OCI-LY1 (cell line): ENCODE results near the gene TTC8.
A peak's percentile ranks its signal among the peaks of the same experiment; 100 is the strongest.

Experiments
- H2AFZ ChIP-seq: fragments of 200-600 bp; sonication (generic), shearing (Covaris generic); 2 replicates; pipeline ENCODE4 v1.6.0; 2014; ENCODE audit warnings: antibody characterized with exemption, mild to moderate bottlenecking, low read length
- H3F3A ChIP-seq: fragments of 200-600 bp; sonication (generic), shearing (Covaris generic); 2 replicates; pipeline ENCODE4 v1.6.0; 2014; ENCODE audit warnings: mild to moderate bottlenecking, antibody characterized with exemption, low read length, moderate library complexity; ENCODE audit not compliant: insufficient read depth
- H3K27ac ChIP-seq: fragments of 200-600 bp; sonication (generic); 2 replicates; pipeline ENCODE4 v1.5.1; 2014; ENCODE audit warnings: low read length, mixed run types, mild to moderate bottlenecking, low read depth; ENCODE audit not compliant: poor library complexity, severe bottlenecking
- H3K27me3 ChIP-seq: fragments of 200-600 bp; sonication (generic); 2 replicates; pipeline ENCODE4 v1.6.0; 2014; ENCODE audit warnings: antibody characterized with exemption, mild to moderate bottlenecking, low read length, moderate library complexity; ENCODE audit not compliant: insufficient read depth
- H3K36me3 ChIP-seq: fragments of 200-600 bp; sonication (generic); 2 replicates; pipeline ENCODE4 v1.6.1; 2014; ENCODE audit warnings: mild to moderate bottlenecking, antibody characterized with exemption, low read length, moderate library complexity, mixed read lengths; ENCODE audit not compliant: insufficient read depth
- H3K4me1 ChIP-seq: fragments of 200-600 bp; sonication (generic); 2 replicates; pipeline ENCODE4 v1.5.1; 2014; ENCODE audit warnings: mild to moderate bottlenecking, low read length, moderate library complexity; ENCODE audit not compliant: insufficient read depth, severe bottlenecking
- H3K4me2 ChIP-seq: fragments of 200-600 bp; sonication (generic), shearing (Covaris generic); 2 replicates; pipeline ENCODE4 v1.6.1; 2014; ENCODE audit warnings: low read length
- H3K4me3 ChIP-seq: fragments of 200-600 bp; sonication (generic); 2 replicates; pipeline ENCODE4 v1.5.1; 2014; ENCODE audit warnings: low read length, low read depth, mild to moderate bottlenecking, mixed read lengths; ENCODE audit not compliant: poor library complexity, severe bottlenecking
- H3K79me2 ChIP-seq: fragments of 200-600 bp; shearing (Covaris generic); 2 replicates; pipeline ENCODE4 v1.6.1; 2016; ENCODE audit warnings: mixed run types, low read length, mixed read lengths; ENCODE audit not compliant: insufficient read depth
- H3K9ac ChIP-seq: fragments of 200-600 bp; sonication (generic), shearing (Covaris generic); 2 replicates; pipeline ENCODE4 v1.6.1; 2014; ENCODE audit warnings: mild to moderate bottlenecking, low read length, mixed read lengths
- H3K9me2 ChIP-seq: fragments of 200-600 bp; sonication (generic), shearing (Covaris generic); 2 replicates; pipeline ENCODE4 v1.6.1; 2014; ENCODE audit warnings: low read depth, mild to moderate bottlenecking, low read length, mixed read lengths
- H3K9me3 ChIP-seq: fragments of 200-600 bp; shearing (Covaris generic); 2 replicates; pipeline ENCODE4 v1.6.1; 2014; ENCODE audit warnings: low read length, mixed read lengths
- H4K20me1 ChIP-seq: fragments of 200-600 bp; sonication (generic), shearing (Covaris generic); 2 replicates; pipeline ENCODE4 v1.6.0; 2016; ENCODE audit warnings: mild to moderate bottlenecking, low read length; ENCODE audit not compliant: insufficient read depth
- EZH2 ChIP-seq: fragments of 200-600 bp; sonication (generic), shearing (Covaris generic); IDR thresholded peaks from 2 replicates; pipeline ENCODE4 v1.8.0; 2017; ENCODE audit warnings: borderline replicate concordance, mixed run types, mild to moderate bottlenecking, antibody characterized with exemption, low read length, moderate library complexity, mixed read lengths
- TF ChIP-seq, protein P1 (sequence below): fragments of 200-600 bp; sonication (generic), shearing (Covaris generic); IDR thresholded peaks from 2 replicates; pipeline ENCODE4 v1.5.1; 2017; ENCODE audit warnings: mild to moderate bottlenecking, antibody characterized with exemption, low read length, moderate library complexity, mixed read lengths

Gene TTC8

DNA sequence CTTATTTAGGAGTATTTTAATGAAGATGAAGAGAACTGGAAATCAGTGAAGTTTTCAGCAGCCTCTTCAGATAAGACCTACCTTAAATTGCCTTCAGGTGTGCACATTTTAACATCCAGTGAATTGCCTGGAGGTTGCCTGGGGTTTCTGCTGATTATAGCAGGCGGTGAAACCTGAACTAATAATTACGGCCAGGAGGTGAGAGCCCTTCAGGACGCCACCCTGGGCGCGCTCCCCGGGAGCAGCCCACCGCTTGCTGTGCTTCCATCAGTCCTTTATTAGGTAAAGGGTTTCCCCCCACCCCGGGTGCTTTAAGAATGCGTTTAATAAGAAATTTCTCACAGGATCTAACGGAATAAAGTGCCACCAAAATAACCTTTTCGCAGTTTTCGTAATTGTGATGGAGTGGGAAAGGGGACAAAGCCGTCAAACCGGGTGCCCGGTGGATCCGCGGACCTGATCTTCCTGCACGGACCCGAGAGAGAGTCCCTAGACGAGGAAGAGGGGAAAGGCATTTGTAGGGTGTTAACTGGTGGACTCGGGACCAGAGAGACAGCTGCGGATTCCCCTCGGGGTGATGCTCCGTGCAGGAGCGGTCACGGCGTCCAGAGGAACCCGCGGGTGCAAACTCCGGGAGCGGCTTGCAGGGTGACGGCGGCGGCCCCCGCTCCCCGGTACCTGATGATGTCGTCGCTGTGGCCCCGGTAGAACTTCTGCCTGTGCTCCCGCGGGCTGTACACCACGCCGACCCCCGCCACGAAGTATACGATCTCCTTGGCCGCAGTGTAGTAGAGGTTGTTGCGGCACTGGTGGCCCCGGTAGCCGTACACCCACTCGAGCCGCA, 32.6 kb upstream of the TTC8 start:
- no peaks in the 10 kb centered on the region for H3F3A ChIP-seq
- no peaks in the 10 kb centered on the region for H3K27me3 ChIP-seq
- no peak overlapping the region for H3K27ac ChIP-seq

DNA sequence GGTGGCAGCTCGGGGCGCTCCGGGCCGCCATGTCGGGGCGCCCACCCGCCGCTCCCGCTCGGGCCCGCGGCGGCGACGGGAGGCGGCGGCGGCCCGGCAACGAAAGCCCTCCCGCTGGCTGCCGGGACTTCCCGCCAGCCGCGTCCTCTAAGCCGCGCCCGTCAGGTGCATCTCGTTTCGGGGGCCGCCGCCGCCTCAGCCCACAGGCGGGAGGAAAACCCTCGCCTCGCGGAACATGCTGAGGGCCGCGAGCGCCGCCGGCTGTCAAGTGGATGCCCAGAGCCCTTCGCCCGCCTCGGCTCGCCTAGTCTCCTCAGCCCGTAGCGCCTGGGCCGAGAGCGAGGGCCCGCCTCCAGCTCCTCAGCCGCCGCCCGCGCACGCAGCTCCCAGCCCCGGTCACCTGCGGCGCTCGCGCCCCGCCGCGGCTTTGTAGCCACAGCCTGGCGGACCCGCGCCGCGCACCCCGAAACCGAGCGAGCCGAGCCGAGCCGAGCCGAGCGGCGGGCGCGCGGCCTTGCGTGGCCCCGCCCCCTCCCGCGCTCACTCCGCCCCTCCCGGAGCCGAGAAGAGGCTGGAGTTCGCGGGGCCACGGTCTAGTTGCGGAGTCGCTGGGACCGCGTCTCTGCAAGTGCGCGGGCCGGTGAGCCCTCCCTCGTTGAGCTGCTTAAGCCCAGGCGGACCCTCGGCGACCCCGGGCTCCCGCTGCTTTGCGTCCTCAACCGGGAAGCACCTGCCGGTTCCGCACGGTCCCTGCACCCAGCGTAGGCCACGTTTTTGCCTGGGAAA, 31.8 kb upstream of the TTC8 start, which contains the start of gene EML5:
Gene EML5 (minus strand): TSS at position 481 of the 786 bp plus-strand sequence. CDS start 450 bp downstream, at position 31.
- no peaks in the 10 kb centered on the region for H3K27me3 ChIP-seq
- TF ChIP-seq, protein P1, sequence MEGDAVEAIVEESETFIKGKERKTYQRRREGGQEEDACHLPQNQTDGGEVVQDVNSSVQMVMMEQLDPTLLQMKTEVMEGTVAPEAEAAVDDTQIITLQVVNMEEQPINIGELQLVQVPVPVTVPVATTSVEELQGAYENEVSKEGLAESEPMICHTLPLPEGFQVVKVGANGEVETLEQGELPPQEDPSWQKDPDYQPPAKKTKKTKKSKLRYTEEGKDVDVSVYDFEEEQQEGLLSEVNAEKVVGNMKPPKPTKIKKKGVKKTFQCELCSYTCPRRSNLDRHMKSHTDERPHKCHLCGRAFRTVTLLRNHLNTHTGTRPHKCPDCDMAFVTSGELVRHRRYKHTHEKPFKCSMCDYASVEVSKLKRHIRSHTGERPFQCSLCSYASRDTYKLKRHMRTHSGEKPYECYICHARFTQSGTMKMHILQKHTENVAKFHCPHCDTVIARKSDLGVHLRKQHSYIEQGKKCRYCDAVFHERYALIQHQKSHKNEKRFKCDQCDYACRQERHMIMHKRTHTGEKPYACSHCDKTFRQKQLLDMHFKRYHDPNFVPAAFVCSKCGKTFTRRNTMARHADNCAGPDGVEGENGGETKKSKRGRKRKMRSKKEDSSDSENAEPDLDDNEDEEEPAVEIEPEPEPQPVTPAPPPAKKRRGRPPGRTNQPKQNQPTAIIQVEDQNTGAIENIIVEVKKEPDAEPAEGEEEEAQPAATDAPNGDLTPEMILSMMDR, result peak; percentile 25; the same call in 1 of the 2 replicates
- TF ChIP-seq EZH2, result no peak

More for the DNA sequence above, 32.6 kb upstream of the TTC8 start:
- Histone ChIP-seq H3K4me3 (peak overlapping the region; percentile 66), H3K36me3 (no peaks in the 10 kb centered on the region), H3K4me1 (peaks cover 15% of the 10 kb centered on the region), H3K79me2 (no peaks in the 10 kb centered on the region), H3K9me3 (no peaks in the 10 kb centered on the region), H4K20me1 (no peaks in the 10 kb centered on the region), H3K9ac (peak overlapping the region; percentile 59), H3K9me2 (no peaks in the 10 kb centered on the region), H2AFZ (no peak overlapping the region), H3K4me2 (peak overlapping the region; percentile 69)
- TF ChIP-seq EZH2, result no peak
- TF ChIP-seq, protein P1, result no peak

DNA sequence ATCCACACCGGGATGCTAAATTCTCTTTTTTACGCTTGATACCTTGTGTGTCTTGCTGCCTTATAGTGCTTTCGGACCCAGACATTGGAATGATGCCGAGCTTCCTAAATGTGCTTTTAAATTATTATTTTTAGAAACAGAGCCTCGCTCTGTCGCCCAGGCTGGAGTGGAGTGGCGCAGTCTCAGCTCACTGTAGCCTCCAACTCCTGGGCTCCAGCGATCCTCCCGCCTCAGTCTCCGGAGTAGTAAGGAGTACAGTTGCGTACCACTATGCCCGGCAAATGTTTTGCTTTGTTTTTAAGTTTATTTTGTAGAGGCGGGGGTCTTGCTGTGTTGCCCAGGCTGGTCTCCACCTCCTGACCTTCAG, 31.2 kb upstream of the TTC8 start:
- Histone ChIP-seq H3K27me3 (no peaks in the 10 kb centered on the region), H3K36me3 (no peaks in the 10 kb centered on the region), H3K27ac (no peak overlapping the region), H4K20me1 (no peaks in the 10 kb centered on the region), H3F3A (no peaks in the 10 kb centered on the region), H3K9me2 (no peaks in the 10 kb centered on the region), H3K9me3 (no peaks in the 10 kb centered on the region), H3K9ac (peak overlapping the region; percentile 59), H3K4me2 (peak overlapping the region; percentile 69), H3K4me3 (peak overlapping the region; percentile 66), H3K4me1 (peaks cover 15% of the 10 kb centered on the region), H3K79me2 (no peaks in the 10 kb centered on the region), H2AFZ (peak overlapping the region; percentile 39)
- TF ChIP-seq EZH2, result no peak
- TF ChIP-seq, protein P1, result no peak

More for the DNA sequence above, 31.8 kb upstream of the TTC8 start, which contains the start of gene EML5:
- peak within 1 kb of the TSS; percentile 39 for H2AFZ ChIP-seq
- H3K4me2 ChIP-seq, result peak within 1 kb of the TSS; percentile 69
- H3K36me3 ChIP-seq, result no peaks in the 10 kb centered on the region
- no peaks in the 10 kb centered on the region for H3K9me3 ChIP-seq
- H3K79me2 ChIP-seq, result no peaks in the 10 kb centered on the region
- H3K27ac ChIP-seq, result no peak within 1 kb of the TSS
- peaks cover 15% of the 10 kb centered on the region for H3K4me1 ChIP-seq
- H3K9me2 ChIP-seq, result no peaks in the 10 kb centered on the region
- H3F3A ChIP-seq, result no peaks in the 10 kb centered on the region
- no peaks in the 10 kb centered on the region for H4K20me1 ChIP-seq
- H3K4me3 ChIP-seq, result peak within 1 kb of the TSS; percentile 66
- peak within 1 kb of the TSS; percentile 59 for H3K9ac ChIP-seq
